B cell (primary cell): ENCODE measurements around the gene PDHX. TPM values are rescaled to one million over a fixed set of nuclear protein-coding genes. Genes with fewer than 3 reads are reported as not detected.

Source experiments
- ATAC-seq: fragments of 200-7000 bp; cut with Tn5 transposase; one replicate; pipeline ENCODE4 v1.10.0; 2021; ENCODE audit warnings: low read depth, mild to moderate bottlenecking, moderate number of reproducible peaks, moderate library complexity
- CTCF ChIA-PET: fragments of 350-600 bp; sonication (Branson Sonifier 250); formaldehyde crosslinking; loops from one replicate; lab custom pipeline; 2021; ENCODE audit warnings: antibody characterized with exemption, inconsistent platforms; lab: Charles Lee
- POLR2A ChIA-PET: fragments of 350-600 bp; sonication (Branson Sonifier 250); formaldehyde crosslinking; loops from one replicate; lab custom pipeline; 2021; ENCODE audit warnings: antibody characterized with exemption; lab: Charles Lee
- DNase-seq: peaks from one replicate; pipeline ENCODE4 v3.0.0; 2013
- H2AFZ ChIP-seq: 2 replicates; pipeline ENCODE4 v1.6.1; 2012; ENCODE audit warnings: mild to moderate bottlenecking, low read depth, low read length; ENCODE audit not compliant: insufficient read depth, poor library complexity, severe bottlenecking
- H3K27ac ChIP-seq, 2 donors: 1 replicate in 1 of 2; 2 replicates in 1 of 2; pipeline ENCODE4 v1.5.1; 2012 to 2013; ENCODE audit warnings: low read length in 2 of 2, mild to moderate bottlenecking in 2 of 2, moderate library complexity in 1 of 2
- H3K27me3 ChIP-seq, 4 experiments: fragments of 200-600 bp in 1 of 4; sonication (generic) in 1 of 4; replicated peaks in 1 of 4; 1 replicate in 2 of 4; 2 replicates in 2 of 4; pipeline versions ENCODE4 v1.6.1 to v1.7.0; 2013 to 2016; ENCODE audit warnings: low read length in 3 of 4, mild to moderate bottlenecking in 2 of 4, mixed read lengths in 1 of 4, moderate library complexity in 1 of 4; ENCODE audit not compliant: insufficient read depth in 4 of 4, control insufficient read depth in 3 of 4; ENCODE audit errors: control extremely low read depth in 1 of 4
- H3K36me3 ChIP-seq, 2 experiments: replicated peaks in 1 of 2; 1 replicate in 1 of 2; 2 replicates in 1 of 2; pipeline versions ENCODE4 v1.6.1 to v1.7.1; 2013; ENCODE audit warnings: low read length in 1 of 2; ENCODE audit not compliant: insufficient read depth in 2 of 2, control insufficient read depth in 1 of 2; ENCODE audit errors: control extremely low read depth in 1 of 2, extremely low read depth in 1 of 2
- H3K4me1 ChIP-seq, 2 donors: fragments of 200-600 bp in 1 of 2; sonication (generic) in 1 of 2; 1 replicate in 1 of 2; 2 replicates in 1 of 2; pipeline versions ENCODE4 v1.5.1 to v1.6.1; 2013 to 2017; ENCODE audit warnings: low read length in 2 of 2; ENCODE audit not compliant: control insufficient read depth in 2 of 2, insufficient read depth in 2 of 2
- H3K4me2 ChIP-seq: replicated peaks from 2 replicates; pipeline ENCODE3; 2012; ENCODE audit warnings: mild to moderate bottlenecking, low read depth, low read length; ENCODE audit not compliant: poor library complexity, severe bottlenecking
- H3K4me3 ChIP-seq, 5 experiments: fragments of 200-600 bp in 1 of 5; sonication (generic) in 1 of 5; 1 replicate in 3 of 5; 2 replicates in 2 of 5; pipeline versions ENCODE4 v1.5.1 to v1.7.0; 2011 to 2016; ENCODE audit warnings: low read length in 4 of 5, mild to moderate bottlenecking in 4 of 5, low read depth in 2 of 5, control low read depth in 1 of 5, moderate library complexity in 1 of 5; ENCODE audit not compliant: insufficient read depth in 1 of 5; ENCODE audit errors: control extremely low read depth in 1 of 5, extremely low read depth in 1 of 5
- H3K79me2 ChIP-seq: fragments of 200-600 bp; sonication (generic); one replicate; pipeline ENCODE4 v1.6.0; 2016; ENCODE audit warnings: low read length; ENCODE audit not compliant: control insufficient read depth, insufficient read depth
- H3K9ac ChIP-seq: fragments of 200-600 bp; sonication (generic); 2 replicates; pipeline ENCODE4 v1.6.1; 2017; ENCODE audit warnings: mild to moderate bottlenecking, low read length, moderate library complexity
- H3K9me3 ChIP-seq, 3 donors: one replicate each; pipeline versions ENCODE4 v1.6.1 to v1.7.1; 2013; ENCODE audit warnings: low read length in 2 of 3; ENCODE audit not compliant: control insufficient read depth in 2 of 3, insufficient read depth in 1 of 3; ENCODE audit errors: control extremely low read depth in 1 of 3
- H4K20me1 ChIP-seq: 2 replicates; pipeline ENCODE4 v1.6.0; 2012; ENCODE audit warnings: mild to moderate bottlenecking, low read length; ENCODE audit not compliant: insufficient read depth, control insufficient read depth, poor library complexity, severe bottlenecking
- H3K27ac Mint-ChIP-seq: one replicate; pipeline ENCODE4 v1.8.0; 2021; ENCODE audit warnings: mixed read lengths
- H3K27me3 Mint-ChIP-seq: one replicate; pipeline ENCODE4 v1.8.0; 2021; ENCODE audit warnings: mixed read lengths
- H3K4me1 Mint-ChIP-seq: one replicate; pipeline ENCODE4 v1.8.0; 2021; ENCODE audit warnings: mixed read lengths
- H3K4me3 Mint-ChIP-seq: one replicate; pipeline ENCODE4 v1.8.0; 2021; ENCODE audit warnings: mixed read lengths
- H3K9me3 Mint-ChIP-seq: one replicate; pipeline ENCODE4 v1.8.0; 2022; ENCODE audit warnings: mixed read lengths; ENCODE audit not compliant: insufficient read depth
- CTCF ChIP-seq: fragments of 200-600 bp; IDR thresholded peaks from one replicate; pipeline ENCODE4 v1.8.0; 2022; ENCODE audit warnings: antibody characterized with exemption, mild to moderate bottlenecking
- EZH2 ChIP-seq: IDR thresholded peaks from 2 replicates; pipeline ENCODE4 v1.6.1; 2012; ENCODE audit warnings: borderline replicate concordance, low read depth, mild to moderate bottlenecking, moderate library complexity, low read length; ENCODE audit not compliant: insufficient read depth, poor library complexity, severe bottlenecking
- WGBS: methylation state at CpG from one replicate; pipeline ENCODE4 v1.1.5; 2013; ENCODE audit warnings: missing lambda C conversion rate; ENCODE audit not compliant: insufficient coverage; 5-methylcytosine and 5-hydroxymethylcytosine counted together
- intact Hi-C: fragments of 100-400 bp; cut with micrococcal nuclease; formaldehyde crosslinking; loops from one replicate; pipeline ENCODE4 v1.10.0; 2022
- polyA plus RNA-seq: library from polyadenylated mRNA; depleted of rRNA; stranded (reverse); fragments of >200 nt; gene quantifications from 2 replicates; pipeline ENCODE4 v1.2.3, GENCODE V29; 2012
- total RNA-seq, 2 donors: library from RNA; stranded (reverse); fragments of 120-200 nt in 1 of 2; gene quantifications; 1 replicate in 1 of 2; 2 replicates in 1 of 2; pipeline versions ENCODE4 v1.2.3 to v1.2.4, GENCODE V29; 2013 to 2022

Gene PDHX
- total and polyA plus RNA-seq, 2 donors (not counting 1 experiment from before 2014, with no cell fraction given) = 6.2 to 35.4 TPM

DNA sequence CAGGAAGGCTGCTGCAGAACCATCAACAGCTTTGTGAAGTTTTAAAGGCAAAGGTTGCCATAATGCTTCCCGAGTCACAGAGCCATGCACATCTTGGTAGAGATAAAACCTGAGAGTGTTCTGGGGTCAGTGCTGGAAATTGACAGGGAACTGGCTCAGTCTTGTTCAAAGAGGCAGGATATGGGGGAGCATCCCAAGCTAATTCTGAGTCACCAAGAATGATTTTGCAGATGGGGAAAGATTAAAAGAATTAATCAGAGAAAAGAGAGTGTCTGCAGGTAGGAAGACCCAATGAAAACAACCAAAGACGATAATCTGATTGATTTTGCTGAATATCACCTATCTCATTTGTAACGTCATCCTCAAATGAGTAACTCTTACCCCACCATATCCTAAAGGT, 122.7 kb downstream of the PDHX start:
- H3K9me3 Mint-ChIP-seq = no peaks in the 10 kb centered on the region

More for the DNA sequence above, 122.7 kb downstream of the PDHX start:
- Mint-ChIP-seq H3K4me1 (peaks cover 42% of the 10 kb centered on the region), H3K4me3 (no peak overlapping the region), H3K27ac (no peak overlapping the region), H3K27me3 (no peaks in the 10 kb centered on the region)
- TF ChIP-seq CTCF (no peak), EZH2 (no peak)
- Histone ChIP-seq H3K79me2 (peaks cover 2% of the 10 kb centered on the region), H3K4me2 (no peak overlapping the region), H2AFZ (no peak overlapping the region), H3K27ac (no peak overlapping the region), H3K9me3 (peaks cover 0 to 1% (median 0%) of the 10 kb centered on the region in 3 donors), H4K20me1 (no peaks in the 10 kb centered on the region), H3K27me3 (no peaks in the 10 kb centered on the region), H3K4me3 (no peak overlapping the region), H3K4me1 (peaks cover 23 to 28% of the 10 kb centered on the region in 2 donors), H3K9ac (no peak overlapping the region), H3K36me3 (no peaks in the 10 kb centered on the region)
- CTCF ChIA-PET = no interaction called here
- DNase-seq (no peak), ATAC-seq (no peak)
- WGBS = no CpG with 5 or more reads among the region's 3 CpGs
- POLR2A ChIA-PET = no interaction called here
- intact Hi-C loops = no loop called here
